HL-60/S4 treated with retinoic acid at 250 ng/mL for 4 days and 3 days (cell line): Measurements from ENCODE around the gene EIF3I.

Experiments
- in situ Hi-C: fragments of 300-500 bp; cut with MboI; formaldehyde crosslinking; loops from 2 replicates; pipeline ENCODE4 v1.7.0; 2022; ENCODE audit warnings: low sequenced_read_pairs

The EIF3I gene

DNA sequence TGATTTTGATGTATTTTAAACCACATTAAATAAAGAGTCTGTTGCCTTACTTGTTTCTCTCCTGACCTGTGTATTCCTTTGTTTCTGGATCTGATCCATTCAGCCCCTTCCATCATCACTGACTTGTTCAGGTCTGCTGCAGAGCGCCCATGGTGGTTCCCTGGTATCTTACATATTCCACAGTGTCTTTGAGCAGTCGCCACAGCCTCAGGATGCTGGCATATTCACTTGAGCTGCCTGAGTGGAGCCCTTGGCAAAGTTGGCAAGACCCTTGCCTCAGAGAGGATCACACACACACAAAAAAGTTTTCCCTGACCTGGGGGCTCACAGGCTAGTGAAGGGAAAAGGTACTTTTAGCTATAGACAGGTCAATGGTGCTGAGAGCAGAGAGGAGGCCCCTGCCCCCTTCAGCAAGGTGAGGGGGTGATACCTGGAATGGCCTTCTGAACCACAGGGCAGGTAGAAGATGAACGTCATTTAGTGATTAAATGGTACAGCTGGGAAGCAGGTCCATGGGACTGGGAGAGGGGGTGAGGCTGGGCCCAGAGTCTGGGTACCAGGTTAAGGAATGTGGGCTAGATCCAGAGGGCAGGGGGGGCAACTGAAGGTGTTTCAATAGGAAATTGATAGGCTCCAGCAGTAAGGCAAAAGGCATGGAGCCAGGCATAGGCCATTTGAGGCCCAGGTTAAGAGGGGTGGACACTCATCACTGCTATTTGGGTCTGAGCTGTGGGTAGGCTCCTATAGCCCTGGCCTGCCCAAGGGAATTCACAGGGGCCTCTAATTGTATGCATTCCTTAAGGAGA is 23.8 kb upstream of the EIF3I start:
- in situ Hi-C loops: no loop called here

DNA sequence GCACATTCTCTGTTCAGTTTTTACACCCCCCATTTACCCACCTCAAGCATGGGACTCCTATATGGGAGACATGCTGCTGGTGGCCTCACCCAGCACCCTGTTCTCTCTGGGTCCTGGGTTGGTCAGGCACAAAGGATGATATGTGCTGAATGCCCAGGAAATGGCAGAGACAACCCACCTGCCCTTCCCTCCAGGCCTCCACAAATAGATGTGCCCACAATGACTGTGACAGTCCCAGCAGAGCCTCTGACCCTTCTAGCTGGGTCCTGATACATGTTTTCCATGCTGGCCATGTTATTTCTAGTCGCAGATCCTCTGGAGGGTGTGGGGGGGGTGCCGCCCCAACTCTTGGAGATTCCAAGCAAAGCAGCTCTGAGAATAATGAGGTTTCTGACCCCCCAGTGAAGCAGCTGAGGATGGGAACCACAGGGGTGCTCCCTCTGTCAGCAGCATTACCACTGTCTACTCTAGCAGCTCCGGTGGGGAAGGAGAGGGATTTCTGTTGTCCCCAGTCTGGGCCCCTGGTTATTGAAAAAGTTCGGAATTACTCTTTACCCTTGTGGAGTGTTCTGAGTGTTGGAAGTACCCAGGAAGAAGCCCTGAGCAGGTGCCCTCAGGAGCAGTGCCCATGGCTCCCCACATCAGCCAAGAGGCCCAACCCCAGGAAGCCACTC is 23.0 kb upstream of the EIF3I start:
- in situ Hi-C loops: no loop called here

DNA sequence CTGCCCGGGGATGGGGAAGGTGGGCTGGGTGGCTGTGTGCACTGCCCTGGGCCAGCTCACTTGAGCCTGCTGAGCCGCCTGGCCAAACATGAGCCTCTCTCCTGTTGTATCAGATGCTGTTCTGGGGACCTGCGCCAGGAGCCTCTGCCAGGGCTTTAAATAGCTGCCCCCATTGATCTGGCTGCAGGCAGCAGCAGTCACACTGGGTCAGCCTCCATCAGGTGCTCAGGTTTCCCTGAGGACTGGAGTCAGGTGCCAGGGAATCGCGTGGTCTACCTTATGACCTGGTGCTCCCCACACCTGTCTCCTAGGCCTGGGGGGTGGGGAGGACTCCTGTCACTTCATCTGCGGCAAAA is 22.5 kb upstream of the EIF3I start:
- in situ Hi-C loops: no loop called here

DNA sequence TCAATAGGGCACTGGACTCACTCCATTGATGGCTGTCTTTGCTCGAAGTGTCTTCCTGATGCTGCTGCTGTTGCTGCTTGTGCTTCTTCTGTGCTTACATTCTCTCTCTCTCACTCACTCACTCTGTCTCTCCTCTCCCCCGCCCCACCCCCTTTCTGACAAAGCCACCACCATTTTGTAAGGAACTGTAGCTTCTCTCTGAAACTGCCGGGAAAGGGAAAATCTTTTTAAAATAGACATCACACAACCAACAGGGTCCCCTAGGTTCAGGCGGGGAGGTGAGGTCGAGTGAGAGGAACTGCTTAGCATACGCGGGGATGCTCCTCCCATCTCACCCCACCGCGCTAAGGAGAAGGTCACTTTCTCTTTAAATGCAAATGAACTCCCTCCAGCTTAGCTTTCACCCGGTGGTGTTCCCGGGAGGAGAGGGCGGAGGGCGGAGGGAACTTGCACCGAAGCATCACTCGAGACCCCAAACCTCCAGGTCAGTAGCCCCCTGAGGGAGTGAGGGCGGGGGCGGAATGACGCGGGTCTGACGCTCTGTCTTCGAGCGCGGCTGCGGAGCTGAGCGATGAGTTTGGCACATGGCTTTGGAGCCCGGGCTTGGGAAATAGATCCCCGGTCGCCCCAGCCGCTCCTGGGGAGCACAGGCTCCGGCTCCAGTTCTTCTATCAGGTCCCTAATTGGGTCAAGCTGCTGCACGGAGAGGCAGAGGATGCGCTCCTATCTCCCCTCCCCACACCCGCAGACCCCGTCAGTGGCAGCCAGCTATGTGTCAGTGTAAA is 21.8 kb upstream of the EIF3I start, which contains the start of gene CCDC28B:
TSS of gene CCDC28B (plus strand) at position 370 of the 785 bp plus-strand sequence. CDS start 1,341 bp downstream, outside the sequence.
- in situ Hi-C loops: no loop called here

DNA sequence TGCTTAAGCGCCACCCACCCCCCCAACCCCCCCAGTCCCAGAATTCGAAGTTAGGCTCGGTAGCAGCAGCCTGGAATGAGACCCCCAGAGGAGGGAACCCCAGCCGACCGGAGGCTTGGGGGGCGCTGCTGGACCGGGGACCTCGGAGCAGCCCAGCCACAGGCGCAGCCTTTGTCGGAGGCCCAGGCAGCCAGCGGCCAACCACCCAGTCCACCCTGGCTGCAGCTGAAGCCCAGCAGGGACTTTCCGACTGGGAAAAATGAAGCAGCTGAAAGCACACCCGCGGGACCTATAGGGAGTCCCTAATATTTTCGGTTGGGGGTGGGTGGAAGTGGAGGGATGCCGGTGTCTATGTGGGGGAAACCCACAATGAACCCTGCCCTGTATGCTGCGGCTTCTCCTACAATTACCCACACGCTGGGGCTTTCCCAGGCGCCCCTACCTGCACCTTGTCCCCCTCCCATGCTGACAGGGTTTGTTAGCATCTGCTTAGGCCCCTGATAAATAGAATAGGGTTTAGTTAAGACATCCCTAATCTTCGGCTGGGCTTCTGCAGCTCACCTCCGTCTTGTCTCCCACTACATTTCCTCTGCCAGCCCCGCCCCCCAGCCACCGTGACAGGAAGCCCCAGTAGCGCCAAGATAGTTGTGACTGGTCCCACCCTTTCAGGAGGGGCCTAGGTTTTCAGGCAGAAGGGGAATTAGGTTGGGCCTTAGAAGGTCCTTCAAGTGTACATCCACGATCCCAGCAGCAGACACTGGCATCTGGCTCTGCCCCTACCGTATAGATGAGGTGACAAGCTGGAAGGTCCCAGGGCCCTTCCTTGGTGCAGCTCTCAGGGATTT is 21.0 kb upstream of the EIF3I start:
- in situ Hi-C loops: no loop called here

DNA sequence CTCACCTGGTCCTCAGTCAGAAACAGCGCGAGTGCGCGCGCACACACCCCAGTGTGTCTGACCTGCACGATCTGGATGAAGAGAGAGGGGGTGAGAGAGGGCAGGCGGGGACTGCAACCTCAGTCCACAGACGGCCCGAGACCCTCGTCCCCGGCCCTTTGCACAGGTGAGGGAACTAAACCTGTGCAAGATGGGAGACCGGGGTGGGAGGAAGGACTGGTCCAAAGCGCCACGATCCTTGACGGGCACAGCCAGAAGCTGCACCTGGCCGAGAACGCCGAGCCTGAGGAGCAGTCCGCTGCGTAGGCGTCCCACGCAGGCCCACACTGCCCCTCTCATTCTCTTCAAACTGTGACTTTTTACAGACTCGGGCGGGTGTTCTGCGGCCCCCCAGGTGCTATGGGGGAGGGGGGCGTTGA is 17.3 kb upstream of the EIF3I start:
- in situ Hi-C loops: no loop called here

DNA sequence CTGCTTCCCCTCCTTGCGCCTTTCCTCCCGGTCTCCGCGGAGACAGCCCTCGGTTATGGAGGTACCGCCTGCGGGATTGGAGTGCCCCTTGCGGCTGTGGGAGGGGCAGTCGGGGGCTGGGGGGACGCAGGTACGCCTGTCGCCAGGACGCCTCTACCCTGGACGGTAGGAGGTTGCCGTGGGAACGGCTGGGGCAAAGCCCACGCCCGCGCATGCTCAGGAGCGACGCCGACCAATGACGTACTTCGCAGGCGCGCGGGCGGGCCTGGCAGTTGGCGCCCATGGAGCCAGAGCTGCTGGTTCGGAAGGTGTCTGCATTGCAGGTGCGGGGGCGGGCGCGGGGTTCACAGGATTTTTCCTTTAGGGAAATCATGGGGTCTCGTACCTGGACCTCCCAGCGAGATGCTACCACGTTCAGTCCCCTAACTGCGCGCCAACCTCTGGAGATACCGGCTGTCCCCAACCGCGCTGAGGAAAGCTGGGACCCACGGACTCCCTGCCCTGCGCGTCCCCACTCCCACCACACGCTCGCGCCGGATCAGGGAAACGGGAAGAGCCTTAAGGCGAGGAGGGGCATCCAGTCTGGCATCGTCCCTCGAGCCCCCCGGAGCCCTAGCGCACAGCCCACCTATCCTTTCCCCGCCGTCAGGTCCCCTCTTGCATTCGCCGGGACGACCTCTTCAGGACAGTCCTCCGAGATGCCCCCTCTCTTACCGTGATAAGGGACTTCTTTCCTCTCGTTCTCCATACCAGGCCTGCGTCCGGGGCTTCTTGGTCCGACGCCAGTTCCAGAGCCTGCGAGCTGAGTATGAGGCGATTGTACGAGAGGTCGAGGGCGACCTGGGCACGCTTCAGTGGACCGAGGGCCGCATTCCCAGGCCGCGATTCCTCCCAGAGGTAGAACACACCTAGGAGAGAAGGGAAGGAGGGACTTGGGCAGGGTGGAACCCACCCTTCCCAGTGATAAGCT is 16.5 kb upstream of the EIF3I start, which contains the start of gene IQCC:
TSS of gene IQCC (plus strand) at position 271 of the 970 bp plus-strand sequence. CDS start at position 282, 11 bp downstream.
- in situ Hi-C loops: no loop called here

DNA sequence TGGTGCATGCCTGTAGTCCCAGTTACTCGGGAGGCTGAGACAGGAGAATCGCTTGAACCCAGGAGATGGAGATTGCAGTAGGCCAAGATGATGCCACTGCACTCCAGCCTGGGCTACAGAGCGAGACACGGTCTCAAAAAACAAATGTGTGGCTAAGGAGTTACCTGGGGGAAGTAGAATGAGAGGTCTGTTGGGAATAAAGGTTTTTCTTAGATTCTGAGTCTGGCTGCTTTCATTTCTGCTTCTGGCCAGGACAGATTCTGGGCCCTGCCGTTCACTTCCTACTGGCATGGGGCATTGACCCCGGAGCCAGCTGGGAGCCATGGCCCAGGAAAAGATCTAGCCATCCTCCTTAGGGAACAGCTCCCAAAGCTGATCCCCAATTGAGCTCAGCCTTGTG is 13.7 kb upstream of the EIF3I start:
- in situ Hi-C loops: no loop called here

DNA sequence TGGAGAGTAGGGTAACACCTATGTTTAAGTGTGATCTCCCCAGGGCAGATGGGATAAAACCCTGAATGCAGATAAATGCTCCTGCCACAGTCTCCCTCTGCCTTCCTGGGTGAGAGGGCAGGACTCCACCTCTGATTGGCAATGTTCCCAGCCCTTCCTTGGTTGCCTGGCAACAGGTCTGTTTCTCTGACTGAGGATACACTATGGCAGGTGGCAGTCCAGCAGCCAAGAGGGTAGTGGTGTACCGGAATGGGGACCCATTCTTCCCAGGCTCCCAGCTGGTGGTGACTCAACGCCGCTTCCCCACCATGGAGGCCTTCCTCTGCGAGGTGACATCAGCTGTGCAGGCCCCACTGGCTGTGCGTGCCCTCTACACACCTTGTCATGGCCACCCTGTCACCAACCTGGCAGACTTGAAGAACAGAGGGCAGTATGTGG is 13.3 kb upstream of the EIF3I start, which contains the start of gene DCDC2B:
TSS of gene DCDC2B (plus strand) at position 199 of the 438 bp plus-strand sequence. CDS start at position 204, 5 bp downstream.
- in situ Hi-C loops: no loop called here

DNA sequence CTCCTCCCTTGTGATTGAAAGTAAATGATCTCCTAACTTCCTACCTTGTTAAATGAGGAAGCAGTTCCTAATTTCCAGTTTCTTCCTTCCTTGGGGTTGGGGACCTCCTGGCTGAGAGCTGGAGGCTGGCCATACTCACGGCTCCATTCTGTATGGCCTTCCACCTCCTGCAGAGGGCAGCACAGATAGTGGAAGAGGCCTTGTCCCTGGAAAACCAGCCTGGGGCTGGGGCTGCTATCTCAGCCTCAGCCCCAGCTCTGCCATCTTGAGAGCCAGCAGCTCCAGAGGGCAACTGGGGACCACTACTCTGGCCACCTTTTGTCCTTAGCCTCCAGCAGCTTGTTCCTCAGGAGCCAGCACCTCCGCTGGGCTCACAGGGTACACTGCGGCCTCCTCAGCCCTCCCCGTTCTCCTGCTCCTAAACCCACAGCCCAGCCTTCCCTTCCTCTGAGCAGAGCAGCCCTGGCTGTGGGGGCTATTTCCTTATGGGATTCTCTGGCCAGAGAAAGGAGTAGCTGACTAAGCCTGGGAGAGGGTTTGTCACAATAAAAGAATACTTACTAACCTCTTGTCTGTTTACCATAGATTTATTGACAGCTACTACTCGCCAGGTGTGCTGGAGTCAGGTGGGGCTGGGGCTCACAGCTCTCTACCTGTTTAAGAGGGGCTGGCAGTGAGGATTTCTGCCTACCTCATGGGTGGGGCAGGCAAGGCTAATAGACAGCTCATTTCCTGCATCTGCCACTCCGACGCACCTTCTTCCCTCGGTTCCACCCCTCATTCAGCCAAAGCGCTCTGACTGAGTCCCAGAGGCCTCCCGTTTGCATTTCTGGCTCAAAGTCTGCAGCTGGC is 6.4 kb upstream of the EIF3I start:
- in situ Hi-C loops: no loop called here

DNA sequence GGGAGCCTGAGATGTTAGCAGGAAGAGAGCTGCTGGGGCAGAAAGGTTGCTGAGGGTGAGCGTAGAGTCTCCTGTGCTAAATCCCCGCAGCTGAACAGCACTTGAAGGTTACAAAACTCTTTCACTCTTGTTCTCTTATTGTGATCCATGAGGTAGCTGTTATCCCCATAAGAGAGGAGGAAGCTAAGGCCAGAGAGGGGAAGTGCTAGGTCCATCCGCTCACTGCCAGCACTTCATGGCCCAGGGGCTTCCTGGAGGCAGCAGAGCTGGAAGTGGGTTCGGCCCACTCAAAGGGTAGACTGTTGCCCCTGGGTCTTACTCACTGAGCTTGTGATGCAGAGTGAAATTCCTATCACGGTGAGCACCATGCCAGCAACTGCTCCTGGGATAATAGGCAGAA is 5.6 kb upstream of the EIF3I start:
- in situ Hi-C loops: no loop called here

DNA sequence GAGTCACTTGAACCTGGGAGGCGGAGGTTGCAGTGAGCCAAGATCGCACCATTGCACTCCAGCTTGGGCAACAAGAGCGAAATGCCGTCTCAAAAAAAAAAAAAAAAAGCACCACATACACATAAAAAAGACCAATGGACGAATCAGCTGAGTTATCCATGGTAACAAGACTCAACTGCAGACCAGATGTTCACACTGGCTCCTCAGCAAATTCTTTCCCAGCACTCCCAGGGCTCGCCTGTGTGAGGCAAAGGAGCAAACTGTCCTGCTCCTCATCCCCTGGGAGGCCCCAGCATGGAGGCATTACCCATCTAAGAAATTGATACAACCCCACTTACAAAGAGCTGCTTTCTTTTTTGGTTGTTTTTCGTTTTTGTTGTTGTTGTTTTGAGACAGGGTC is 3.2 kb upstream of the EIF3I start:
- in situ Hi-C loops: no loop called here

DNA sequence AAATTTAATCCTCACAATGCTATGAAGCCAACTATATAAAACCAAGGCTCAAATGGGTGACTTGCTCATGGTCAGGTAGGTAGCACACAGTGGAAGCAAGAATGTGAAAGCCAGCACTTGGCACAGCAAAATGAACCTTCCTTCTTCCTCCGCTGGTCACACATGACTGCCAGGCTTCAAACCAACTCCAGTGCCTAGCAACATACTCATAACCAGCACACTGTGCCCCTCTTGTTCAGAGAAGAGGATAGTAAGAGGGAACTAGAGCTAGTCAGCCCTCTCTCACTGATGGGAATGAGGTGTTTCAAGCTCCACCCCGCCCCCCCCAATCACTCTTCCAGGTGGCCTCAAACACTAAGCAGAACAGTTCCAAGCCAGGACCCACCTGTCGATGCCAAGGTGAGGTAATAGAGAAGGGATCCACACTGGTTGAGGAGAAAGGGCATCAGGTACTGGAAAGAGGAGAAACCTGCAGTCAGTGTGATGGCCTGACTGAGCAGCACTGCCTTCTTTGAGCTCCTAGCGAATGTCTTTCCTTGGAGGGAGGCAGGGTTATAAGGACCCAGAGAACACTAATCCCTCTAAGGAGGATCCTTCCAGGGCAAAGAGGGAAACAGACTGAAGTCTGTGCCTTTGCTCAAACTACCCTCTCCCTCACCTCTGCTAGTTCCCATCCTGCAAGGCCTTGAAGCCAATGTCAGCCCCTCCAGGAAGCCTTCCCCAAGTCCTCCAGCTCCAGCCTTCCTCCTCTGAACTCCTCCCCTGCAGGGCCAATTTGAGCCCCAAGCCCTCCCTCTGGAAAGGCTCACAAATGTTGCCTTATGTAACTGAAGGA is 1.2 kb upstream of the EIF3I start:
- in situ Hi-C loops: no loop called here

DNA sequence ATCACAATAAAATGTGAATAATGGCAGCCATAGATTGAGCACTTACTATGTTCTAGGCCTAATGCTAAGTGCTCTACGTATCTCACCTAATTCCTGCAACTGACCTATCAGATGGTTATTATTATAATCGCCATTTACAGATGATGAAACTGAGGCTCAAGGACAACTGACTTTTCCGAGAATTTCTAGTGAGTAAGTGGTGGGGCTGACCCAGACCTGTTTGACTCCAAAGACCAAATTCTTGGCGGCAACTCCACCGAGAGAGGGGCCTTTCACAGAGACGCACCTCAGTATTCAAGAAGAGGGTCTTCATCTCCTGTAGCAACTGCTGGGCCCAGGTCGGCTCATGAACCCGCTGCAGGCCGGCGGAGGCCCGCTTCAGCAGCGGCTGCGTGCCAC is 627 bp upstream of the EIF3I start:
- in situ Hi-C loops: no loop called here

DNA sequence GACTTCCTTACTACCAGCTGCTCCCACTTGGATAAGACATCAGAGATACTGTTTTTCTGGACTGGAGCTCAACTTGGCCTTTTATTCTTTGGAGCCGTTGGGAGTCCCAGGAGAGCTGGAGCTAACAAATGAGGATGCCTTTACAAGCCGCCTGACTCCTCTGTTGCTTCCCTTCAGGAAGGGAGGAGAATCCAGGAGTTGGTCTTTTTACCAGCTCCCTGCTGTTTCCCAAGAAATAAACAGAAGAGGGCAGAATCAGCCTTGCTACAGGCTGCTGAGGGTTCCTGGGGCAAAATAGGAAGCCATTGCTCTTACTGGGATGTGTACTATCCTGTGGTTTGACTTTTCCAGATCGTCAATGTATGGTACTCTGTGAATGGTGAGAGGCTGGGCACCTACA is 1.5 kb downstream of the EIF3I start:
- in situ Hi-C loops: no loop called here

DNA sequence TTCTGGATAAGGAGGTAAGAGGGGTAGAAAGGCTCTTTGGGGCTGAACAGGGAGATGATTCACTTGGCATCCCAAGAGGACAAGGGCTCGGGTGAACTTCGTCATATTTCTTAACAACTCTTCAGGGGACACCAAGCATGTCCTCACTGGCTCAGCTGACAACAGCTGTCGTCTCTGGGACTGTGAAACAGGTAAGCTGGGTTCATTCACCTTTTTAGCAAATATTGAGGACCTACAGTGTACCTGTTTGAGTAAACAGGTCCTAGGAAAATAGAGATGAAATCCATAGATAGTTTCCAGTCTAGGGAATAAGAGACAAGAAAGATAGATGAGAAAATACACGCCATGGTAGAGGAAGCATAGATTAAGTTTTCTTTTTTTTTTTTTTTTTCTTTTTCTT is 2.1 kb downstream of the EIF3I start:
- in situ Hi-C loops: no loop called here

DNA sequence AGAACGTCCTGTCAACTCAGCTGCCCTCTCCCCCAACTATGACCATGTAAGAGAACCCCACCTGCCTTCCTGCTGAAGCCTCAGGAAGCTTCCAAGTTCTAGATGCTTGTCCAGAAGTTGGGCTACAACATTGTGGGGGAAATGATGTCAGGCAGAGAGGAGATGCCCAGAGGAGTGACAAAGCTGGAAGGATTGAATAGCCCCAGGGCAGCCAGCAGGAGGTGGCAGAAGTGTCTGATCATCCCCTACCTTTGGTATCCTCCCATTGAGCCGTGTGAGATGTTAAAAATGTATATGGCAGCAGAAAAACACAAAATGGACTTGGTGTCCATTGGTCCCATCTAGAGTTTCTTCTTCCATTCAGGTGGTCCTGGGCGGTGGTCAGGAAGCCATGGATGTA is 6.6 kb downstream of the EIF3I start:
- in situ Hi-C loops: no loop called here
